ENCODE measurements around the gene RCSD1.

- TF ChIP-seq CTCF (IDR thresholded peaks at IDR 0.05; ENCODE audit: low read depth, low read length): no peak
- TF ChIP-seq EZH2phosphoT487 (IDR thresholded peaks at IDR 0.05; ENCODE audit: low read depth): no peak
Observed at GRCh38 chr1:167681451-167682098, 51.5 kb downstream of the RCSD1 start.
